HAP-1 (cell line): ENCODE data around the gene NOS2.
"Not testable (repeated sequence)": the region's sequence is repeated elsewhere in the genome, so short reads cannot be mapped to it uniquely, and the experiment has no call there.

Experiments
- DNase-seq, 2 experiments: peaks; one replicate each; pipeline ENCODE4 v3.0.0-alpha.2; 2016 to 2020; ENCODE audit warnings: low spot score in 2 of 2
- H3K27me3 ChIP-seq: fragments of 250-450 bp; sonication (Bioruptor Pico); 2 replicates; pipeline ENCODE4 v1.5.1; 2020; ENCODE audit warnings: low read depth, mild to moderate bottlenecking, moderate library complexity
- H3K36me3 ChIP-seq: fragments of 250-450 bp; sonication (Bioruptor Pico); replicated peaks from 2 replicates; pipeline ENCODE4 v1.5.1; 2020; ENCODE audit warnings: mild to moderate bottlenecking
- H3K4me1 ChIP-seq: fragments of 250-450 bp; sonication (Bioruptor Pico); 2 replicates; pipeline ENCODE4 v1.5.1; 2020; ENCODE audit warnings: mild to moderate bottlenecking
- H3K4me3 ChIP-seq: fragments of 250-450 bp; sonication (Bioruptor Pico); 2 replicates; pipeline ENCODE4 v1.5.1; 2020; ENCODE audit warnings: mild to moderate bottlenecking, moderate library complexity
- H3K9me3 ChIP-seq: fragments of 250-450 bp; sonication (Bioruptor Pico); 2 replicates; pipeline ENCODE4 v1.5.1; 2020; ENCODE audit warnings: mild to moderate bottlenecking, moderate library complexity
- in situ Hi-C: fragments of 300-500 bp; cut with MboI; formaldehyde crosslinking; loops from 3 replicates; pipeline ENCODE4 v1.14.3; 2020; ENCODE audit warnings: low sequenced_read_pairs, inconsistent platforms, mixed read lengths

NOS2 gene

DNA sequence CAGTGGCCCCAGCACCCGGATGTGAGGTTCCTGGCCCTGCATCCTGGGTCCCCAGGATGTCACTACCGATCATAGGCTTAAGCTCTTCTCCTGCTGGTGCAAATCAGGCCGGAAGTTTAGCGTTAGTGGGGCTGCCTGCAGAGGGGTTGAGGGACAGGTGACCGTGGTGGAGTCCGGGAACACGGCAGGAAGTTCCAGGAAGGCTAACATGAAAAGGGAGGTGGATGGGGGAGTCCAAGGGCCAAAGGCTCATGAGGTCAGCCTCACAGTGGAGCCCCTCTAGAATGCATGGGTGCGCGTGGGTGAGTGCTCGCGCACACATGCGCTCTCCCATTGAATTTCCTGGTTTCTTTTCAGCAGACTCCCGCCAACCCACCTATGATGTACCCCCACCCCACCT is 46.6 kb downstream of the NOS2 start:
- H3K4me3 ChIP-seq, H3K9me3 ChIP-seq, H3K27me3 ChIP-seq, H3K4me1 ChIP-seq, H3K36me3 ChIP-seq, in situ Hi-C loops, DNase-seq: not testable (repeated sequence)

DNA sequence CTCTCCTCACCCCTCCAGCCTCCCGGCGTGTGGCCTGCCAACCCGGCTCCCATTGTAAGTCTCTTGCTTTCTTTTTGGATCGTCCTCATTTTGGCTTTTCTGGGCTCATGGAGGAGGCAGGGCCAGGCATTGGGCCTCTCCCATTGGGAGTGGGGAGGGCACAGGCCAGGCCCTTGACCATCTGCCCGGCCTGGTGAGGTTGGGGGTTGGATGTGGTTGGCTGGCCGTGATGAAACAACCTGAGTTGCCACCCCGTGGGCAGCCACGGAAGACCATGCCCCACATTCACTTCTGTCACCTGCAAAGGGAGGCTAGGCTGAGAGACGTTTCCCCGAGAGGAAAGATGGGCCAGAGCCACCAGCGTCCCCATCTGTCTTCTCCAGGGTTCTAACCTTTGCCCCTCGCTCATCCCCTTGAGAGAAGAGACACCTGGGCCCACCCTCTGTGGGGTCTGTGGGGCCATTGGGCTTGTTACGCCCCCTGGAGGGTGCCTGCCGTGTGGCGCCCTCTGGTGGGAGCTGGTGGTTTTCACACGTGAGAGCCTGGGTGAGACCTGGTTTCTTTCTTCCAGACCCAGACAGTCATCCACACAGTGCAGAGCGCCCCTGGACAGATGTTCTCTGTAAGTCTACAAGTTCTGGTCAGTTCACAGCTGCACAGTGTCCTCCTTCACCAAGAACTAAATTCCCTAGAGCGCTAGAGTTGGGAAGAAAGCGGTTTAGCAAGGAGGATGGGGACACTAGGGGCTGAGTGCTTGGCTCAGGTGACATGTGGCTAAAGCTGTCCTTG is 47.3 kb downstream of the NOS2 start:
- H3K36me3 ChIP-seq, DNase-seq, H3K4me1 ChIP-seq, H3K4me3 ChIP-seq, in situ Hi-C loops, H3K27me3 ChIP-seq, H3K9me3 ChIP-seq: not testable (repeated sequence)

DNA sequence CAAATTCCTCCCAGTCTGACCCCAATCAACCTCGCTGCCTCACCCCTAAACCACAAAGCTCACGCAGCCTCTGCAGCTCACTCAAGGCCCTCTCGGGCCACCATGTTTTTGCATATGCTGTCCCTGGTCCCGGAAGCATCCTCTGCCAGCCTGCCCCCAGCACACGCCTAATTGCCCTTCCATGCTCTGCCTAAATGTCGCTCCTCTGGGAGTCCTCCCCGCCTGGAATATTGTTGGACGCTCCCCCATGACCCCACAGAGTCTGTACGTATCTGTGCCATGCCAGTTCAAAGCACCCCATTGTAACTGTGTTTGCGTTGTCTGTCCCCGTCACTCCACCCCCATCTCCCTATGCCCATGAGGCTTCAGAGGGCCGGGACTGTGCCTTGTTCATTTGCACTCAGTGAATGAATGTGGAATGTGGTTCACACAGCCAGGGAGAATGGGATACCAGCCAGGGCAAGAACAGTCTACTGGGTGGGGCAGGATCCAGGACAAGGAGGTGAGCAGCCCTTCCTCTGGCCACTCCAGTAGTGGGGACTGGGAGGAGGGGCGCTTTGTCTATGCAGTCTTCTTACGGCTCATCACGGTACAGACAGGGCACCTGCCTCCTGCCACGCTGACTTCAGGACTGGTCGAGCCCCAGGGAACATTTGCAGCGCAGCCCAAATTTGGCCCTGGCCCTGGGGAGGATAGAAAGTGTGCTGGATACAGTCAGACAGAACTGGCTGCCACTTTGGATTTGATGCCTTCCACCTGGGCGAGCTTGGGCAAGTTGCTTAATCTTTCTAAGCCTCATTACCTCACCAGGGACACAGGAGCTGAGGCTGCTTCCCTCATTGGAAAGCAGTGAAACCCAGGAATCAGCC is 48.5 kb downstream of the NOS2 start:
- H3K9me3 ChIP-seq: no peaks in the 10 kb centered on the region
- H3K4me1 ChIP-seq: no peaks in the 10 kb centered on the region
- in situ Hi-C loops: no loop called here
- no peaks in the 10 kb centered on the region for H3K36me3 ChIP-seq
- no peaks in the 10 kb centered on the region for H3K27me3 ChIP-seq
- DNase-seq: no peak
- H3K4me3 ChIP-seq: no peak overlapping the region

GRCh38 chr17:27751166-27751565 is 49.2 kb downstream of the NOS2 start:
- Histone ChIP-seq H3K27me3 (no peaks in the 10 kb centered on the region), H3K4me3 (no peak overlapping the region), H3K36me3 (no peaks in the 10 kb centered on the region), H3K9me3 (no peaks in the 10 kb centered on the region), H3K4me1 (no peaks in the 10 kb centered on the region)
- no peak for DNase-seq
- in situ Hi-C loops: no loop called here

- H3K27me3 ChIP-seq, H3K36me3 ChIP-seq, DNase-seq, H3K4me3 ChIP-seq, H3K9me3 ChIP-seq, H3K4me1 ChIP-seq: not testable (repeated sequence)
- in situ Hi-C loops: loop anchor here (10.0 kb wide), 3 partner anchors 55 to 115 kb away; partner anchors contain the start of genes LGALS9 and NOS2
Measured at GRCh38 chr17:27749562-27750150, 50.7 kb downstream of the NOS2 start.

GRCh38 chr17:27748360-27748825 is 51.9 kb downstream of the NOS2 start:
- no peak for DNase-seq
- Histone ChIP-seq H3K4me1 (no peaks in the 10 kb centered on the region), H3K4me3 (no peak overlapping the region), H3K36me3 (no peaks in the 10 kb centered on the region), H3K9me3 (no peaks in the 10 kb centered on the region), H3K27me3 (no peaks in the 10 kb centered on the region)
- in situ Hi-C loops: loop anchor here (10.0 kb wide), 3 partner anchors 56 to 114 kb away; partner anchors contain the start of genes LGALS9 and NOS2

DNA sequence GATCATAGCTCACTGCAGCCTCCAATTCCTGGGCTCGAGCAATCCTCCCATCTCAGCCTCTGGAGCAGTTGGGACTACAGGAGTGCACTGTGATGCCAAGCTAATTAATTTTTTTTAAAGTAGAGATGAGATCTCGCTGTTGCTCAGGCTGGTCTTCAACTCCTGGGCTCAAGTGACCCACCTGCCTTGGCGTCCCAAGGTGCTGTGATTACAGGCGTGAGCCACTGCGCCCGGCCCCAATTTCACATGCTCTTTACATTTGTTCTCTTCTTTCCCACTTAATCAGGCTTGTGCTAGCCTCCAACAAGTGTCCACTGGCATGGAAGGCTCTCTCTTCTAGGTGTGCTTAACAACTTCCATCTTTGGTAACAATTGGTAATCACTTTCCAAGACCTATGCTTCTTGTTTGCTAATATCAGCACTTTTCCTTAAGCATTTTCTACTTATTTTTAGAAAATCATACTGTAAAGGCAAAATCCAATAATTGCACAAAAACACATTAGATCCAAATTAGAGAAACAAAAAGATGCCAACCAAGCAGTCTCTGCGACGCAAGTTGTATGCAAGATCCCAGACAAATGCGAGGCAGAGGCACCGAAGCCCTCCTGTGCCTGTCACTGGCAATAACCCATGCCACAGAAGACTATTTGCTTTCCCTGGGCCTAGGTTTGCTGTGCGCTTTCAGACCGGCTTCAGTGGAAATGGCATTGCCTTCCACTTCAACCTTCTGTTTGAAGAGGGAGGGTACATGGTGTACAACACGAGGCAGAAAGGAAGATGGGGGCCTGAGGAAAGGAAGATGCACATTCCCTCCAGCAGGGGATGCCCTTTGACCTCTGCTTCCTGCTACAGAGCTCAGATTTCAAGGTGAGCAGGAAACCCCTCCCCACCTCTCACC is 52.6 kb downstream of the NOS2 start:
- no peaks in the 10 kb centered on the region for H3K27me3 ChIP-seq
- no peaks in the 10 kb centered on the region for H3K4me1 ChIP-seq
- no peaks in the 10 kb centered on the region for H3K9me3 ChIP-seq
- no peak overlapping the region for H3K4me3 ChIP-seq
- no peaks in the 10 kb centered on the region for H3K36me3 ChIP-seq
- DNase-seq: peak in 1 of 2 experiments; percentile 20
- in situ Hi-C loops: loop anchor here (10.0 kb wide), 3 partner anchors 57 to 113 kb away; partner anchors contain the start of genes LGALS9 and NOS2

DNA sequence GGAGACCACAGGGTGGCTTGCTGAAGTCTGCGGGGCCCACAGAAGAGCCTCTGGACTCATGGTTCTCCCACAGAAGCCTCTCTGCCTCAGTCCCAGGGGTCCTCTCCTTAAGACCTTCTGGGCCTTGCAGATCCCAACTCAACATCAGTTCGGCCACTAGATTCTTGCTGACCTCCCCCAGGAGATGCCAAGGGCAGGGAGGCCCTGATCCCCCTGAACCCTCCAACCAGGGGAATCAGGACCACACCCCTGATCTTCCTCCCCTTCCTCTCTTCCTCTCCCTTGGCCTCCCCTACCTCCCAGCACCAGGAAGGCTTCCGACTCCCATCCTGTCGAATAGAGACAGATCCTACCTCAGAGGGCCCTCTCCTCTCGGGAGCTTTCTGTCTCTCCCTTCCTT is 53.4 kb downstream of the NOS2 start:
- no peak for DNase-seq
- Histone ChIP-seq H3K4me1 (no peaks in the 10 kb centered on the region), H3K36me3 (no peaks in the 10 kb centered on the region), H3K9me3 (no peaks in the 10 kb centered on the region), H3K4me3 (no peak overlapping the region), H3K27me3 (no peaks in the 10 kb centered on the region)
- in situ Hi-C loops: loop anchor here (10.0 kb wide), 3 partner anchors 58 to 112 kb away; partner anchors contain the start of genes LGALS9 and NOS2

DNA sequence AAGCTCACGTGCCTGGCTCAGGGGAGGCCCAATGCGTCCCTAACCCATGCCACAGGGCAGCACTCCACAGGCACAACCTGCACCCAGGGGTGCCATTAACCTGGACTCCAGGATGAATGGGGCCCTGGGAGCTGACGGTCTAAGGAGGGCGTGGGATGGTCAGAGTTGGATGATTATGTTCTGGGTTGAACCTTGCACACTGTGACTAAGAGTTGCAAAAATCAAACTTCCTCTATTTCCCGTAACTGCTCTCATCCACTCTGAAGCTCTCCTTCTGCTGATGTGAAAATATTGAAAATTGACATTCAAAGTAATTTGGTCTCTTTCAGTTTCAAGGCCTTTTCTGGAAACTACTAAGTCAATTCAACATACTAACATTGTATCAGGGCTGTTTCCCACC is 54.0 kb downstream of the NOS2 start:
- not testable (repeated sequence) for H3K36me3 ChIP-seq, H3K9me3 ChIP-seq, DNase-seq, H3K4me3 ChIP-seq, H3K27me3 ChIP-seq, H3K4me1 ChIP-seq
- in situ Hi-C loops: loop anchor here (10.0 kb wide), 3 partner anchors 58 to 112 kb away; partner anchors contain the start of genes LGALS9 and NOS2

GRCh38 chr17:27745207-27745830 is 55.0 kb downstream of the NOS2 start:
- in situ Hi-C loops: loop anchor here (10.0 kb wide), 3 partner anchors 59 to 111 kb away; partner anchors contain the start of genes LGALS9 and NOS2
- DNase-seq, H3K27me3 ChIP-seq: not testable (repeated sequence)

DNA sequence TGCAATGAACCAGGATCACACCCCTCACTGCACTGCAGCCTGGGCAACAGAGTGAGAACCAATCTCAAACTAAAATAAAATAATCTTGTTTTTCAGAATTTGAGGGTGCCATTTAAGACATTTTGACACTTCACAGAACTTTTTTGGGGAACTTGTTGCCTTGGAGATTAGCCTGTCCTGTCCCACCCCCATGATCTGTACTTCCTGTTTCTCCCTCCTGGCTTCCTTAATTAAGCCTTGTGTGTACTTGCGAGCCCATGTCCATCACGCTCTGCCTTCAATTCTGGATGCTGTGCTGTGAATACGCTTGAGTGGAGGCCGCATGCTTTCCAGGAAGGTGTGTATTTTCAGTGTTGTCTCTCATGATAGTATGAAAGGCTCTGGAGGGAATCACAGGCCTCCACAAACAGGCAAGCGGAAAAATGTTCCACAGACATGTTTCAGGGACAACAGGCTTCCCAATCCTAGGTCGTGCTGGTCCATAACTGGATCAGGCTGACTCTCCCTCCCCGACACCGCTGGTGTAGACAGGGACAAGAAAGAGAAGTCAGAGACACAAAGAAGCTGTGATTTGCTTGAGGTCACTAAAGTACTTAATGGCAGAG is 56.9 kb downstream of the NOS2 start:
- no peaks in the 10 kb centered on the region for H3K36me3 ChIP-seq
- no peak overlapping the region for H3K4me3 ChIP-seq
- H3K4me1 ChIP-seq: no peaks in the 10 kb centered on the region
- no peaks in the 10 kb centered on the region for H3K9me3 ChIP-seq
- in situ Hi-C loops: loop anchor here (10.0 kb wide), 3 partner anchors 59 to 109 kb away; partner anchors contain the start of genes LGALS9 and NOS2
- no peaks in the 10 kb centered on the region for H3K27me3 ChIP-seq
- no peak for DNase-seq

More at GRCh38 chr17:27745207-27745830, 55.0 kb downstream of the NOS2 start:
- not testable (repeated sequence) for H3K36me3 ChIP-seq, H3K4me3 ChIP-seq, H3K4me1 ChIP-seq, H3K9me3 ChIP-seq

DNA sequence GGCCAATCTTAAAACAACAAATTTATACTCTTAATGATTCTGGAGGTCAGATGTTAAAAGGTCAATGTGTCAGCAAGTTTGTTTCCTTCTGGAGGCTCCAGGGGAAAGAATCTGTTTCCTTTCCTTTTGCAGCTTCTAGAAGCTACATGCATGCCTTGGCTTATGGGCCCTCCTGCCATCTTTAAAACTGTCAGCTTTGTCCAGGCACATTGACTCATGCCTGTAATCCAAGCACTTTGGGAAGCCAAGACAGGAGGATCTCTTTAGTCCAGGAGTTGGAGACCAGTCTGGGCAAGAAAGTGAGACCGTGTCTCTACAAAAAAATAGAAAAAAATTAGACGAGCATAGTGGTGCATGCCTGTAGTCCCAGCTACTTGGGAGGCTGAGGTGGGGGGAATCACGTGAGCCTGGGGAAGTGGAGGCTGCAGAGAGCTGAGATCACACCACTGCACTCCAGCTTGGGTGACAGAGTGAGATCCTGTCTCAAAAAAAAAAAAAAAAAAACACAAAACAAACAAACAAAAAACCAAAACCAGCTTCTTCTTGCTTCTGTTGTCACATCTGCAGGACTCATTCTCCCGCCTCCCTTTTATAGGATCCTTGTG is 58.3 kb downstream of the NOS2 start:
- H3K4me1 ChIP-seq: no peaks in the 10 kb centered on the region
- H3K27me3 ChIP-seq: no peaks in the 10 kb centered on the region
- in situ Hi-C loops: loop anchor here (10.0 kb wide), 3 partner anchors 57 to 107 kb away; partner anchors contain the start of genes LGALS9 and NOS2
- H3K9me3 ChIP-seq: no peaks in the 10 kb centered on the region
- no peaks in the 10 kb centered on the region for H3K36me3 ChIP-seq
- H3K4me3 ChIP-seq: no peak overlapping the region
- DNase-seq: no peak
